HG03064 (cell line): ENCODE measurements around the gene ADAMTS17.

Source experiments
- ATAC-seq: cut with Tn5 transposase; IDR thresholded peaks from one replicate; pipeline ENCODE4 v1.9.1; 2021; ENCODE audit warnings: low read depth; ENCODE audit not compliant: unreplicated experiment

The ADAMTS17 gene

GRCh38 chr15:99969261-99969920, 372.4 kb downstream of the ADAMTS17 start:
- ATAC-seq = no peak

GRCh38 chr15:99967841-99968371, 373.9 kb downstream of the ADAMTS17 start:
- no peak for ATAC-seq

DNA sequence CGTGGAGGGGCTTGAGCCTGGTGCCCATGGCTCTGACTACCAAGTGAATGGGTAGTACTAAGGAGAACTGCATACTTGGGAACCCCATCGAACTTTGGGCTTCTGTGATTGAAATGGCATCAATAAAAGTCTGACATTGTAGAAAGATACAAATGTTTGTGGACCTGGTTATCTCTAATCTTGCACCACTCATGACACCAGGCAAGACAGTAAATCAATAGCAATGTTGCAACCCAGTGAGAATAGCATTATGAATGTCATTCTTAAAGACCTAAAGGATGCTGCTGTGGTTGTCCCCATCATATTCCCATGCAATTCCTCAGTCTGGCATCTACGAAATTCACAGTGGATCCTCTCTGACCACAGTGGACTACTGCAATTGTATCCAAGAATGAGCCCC, 375.0 kb downstream of the ADAMTS17 start:
- no peak for ATAC-seq

DNA sequence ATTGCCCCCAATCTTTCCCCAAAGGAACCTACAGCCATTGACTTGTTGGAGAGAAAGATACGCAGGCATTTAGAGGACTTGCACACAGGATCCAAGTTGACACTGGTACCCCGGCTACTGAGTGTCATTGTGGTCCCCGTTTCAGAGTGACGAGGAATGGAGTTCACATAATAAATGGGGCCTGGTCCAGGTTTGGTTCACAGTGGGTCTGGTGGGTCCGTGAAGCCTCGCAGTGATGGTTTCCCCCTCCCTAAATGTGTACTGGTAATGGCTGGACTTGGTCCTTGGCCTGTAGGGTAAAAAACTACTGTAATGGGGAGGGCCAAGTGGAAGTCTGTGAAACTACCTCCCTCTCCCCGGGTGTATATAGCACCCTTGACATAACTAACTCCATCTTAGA, 376.4 kb downstream of the ADAMTS17 start:
- ATAC-seq = no peak

- no peak for ATAC-seq
Observed at GRCh38 chr15:99963976-99964375, 377.8 kb downstream of the ADAMTS17 start.

- no peak for ATAC-seq
Observed at GRCh38 chr15:99963096-99963825, 378.5 kb downstream of the ADAMTS17 start.

GRCh38 chr15:99962006-99962561, 379.7 kb downstream of the ADAMTS17 start:
- ATAC-seq = no peak

- no peak for ATAC-seq
Observed at GRCh38 chr15:99961011-99961441, 380.7 kb downstream of the ADAMTS17 start.

- no peak for ATAC-seq
Observed at GRCh38 chr15:99959326-99959725, 382.4 kb downstream of the ADAMTS17 start.

DNA sequence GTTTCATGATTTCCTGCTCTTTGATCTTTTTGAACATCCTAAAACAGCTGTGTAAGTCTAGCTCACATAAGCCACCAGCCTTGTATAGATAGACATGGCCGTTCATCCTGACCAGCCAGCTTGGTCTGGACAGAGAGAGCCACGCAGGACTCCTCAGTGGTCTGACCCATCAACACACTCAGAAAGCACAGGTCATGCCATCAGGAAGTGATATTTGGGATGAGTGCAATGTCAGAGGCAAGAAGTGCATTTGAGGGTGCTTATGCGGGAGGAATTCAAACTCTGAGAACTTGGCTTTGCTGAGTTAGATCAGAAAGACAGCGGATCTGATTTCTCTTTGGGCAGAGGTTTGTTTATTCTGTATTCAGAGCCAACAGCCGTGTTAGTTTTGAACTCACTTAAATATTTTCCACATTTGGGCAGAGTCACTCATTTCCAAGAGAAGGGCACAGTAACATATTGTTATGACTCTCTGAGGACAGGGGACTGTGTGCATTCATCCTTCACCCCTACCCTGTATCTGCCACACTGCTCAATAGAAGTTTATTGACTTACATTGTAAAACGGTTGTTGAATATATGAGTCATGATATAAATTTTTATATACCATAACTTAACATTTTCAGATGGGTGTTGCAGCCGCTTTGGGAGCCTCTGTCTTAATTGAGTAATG, 383.2 kb downstream of the ADAMTS17 start:
- ATAC-seq = no peak

- ATAC-seq = no peak
Observed at GRCh38 chr15:99957642-99958013, 384.1 kb downstream of the ADAMTS17 start.

- ATAC-seq = no peak
Observed at GRCh38 chr15:99956820-99957641, 384.7 kb downstream of the ADAMTS17 start.

DNA sequence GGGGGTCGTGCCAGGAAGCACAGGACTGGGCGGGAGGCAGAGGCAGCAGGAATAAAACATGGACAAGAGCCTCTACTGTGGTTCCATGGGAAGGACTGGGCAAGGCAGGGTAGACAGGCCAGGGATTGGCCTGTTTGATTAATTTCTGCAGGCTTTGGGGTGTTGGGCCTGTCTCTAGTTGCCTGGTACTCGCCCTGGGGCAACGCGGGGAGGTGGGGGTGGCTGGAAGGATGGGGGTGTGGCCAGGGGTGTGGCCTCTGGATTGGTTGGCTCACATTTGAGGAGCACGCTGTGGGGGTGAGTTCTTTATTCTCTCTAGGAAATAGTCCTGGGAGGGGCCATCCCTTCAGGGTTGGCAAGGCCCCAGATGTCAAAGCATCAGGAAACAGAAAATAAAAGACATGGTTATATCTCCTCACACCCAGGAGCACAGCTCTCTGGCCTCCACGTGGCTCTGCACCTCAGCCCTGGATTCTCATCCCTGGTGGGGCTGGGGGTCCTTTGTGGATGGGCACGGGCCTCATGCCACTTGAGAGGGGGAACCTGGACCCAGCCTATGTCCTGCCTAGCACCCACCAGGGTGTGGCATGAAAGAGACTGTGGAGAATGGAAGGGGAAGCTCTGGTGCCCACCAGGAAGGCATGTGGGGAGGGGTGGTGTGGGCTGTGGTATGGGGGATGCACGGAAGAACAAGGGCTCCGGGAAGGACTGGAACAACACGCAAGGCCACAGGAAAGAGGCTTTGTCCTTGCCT, 385.6 kb downstream of the ADAMTS17 start:
- ATAC-seq = no peak

DNA sequence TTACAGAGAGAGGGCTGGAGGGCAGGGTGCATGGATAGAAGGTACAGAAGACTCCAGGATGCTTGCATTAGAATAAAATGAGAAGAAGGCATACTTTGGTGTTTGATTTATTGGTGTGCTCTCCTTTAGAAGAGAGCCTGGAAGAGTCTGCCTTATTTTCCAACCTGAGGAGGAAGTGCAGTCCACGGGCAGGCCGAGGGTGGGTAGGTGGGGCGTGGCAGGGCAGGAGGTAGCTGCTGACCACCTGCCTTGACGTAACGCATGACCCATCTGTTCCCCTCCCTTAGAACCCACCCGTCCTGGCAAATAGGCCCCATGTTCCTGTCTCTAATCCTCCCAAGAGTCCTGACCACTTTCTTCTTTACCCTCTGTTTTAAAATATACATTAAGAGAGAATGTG, 386.2 kb downstream of the ADAMTS17 start:
- ATAC-seq = no peak

DNA sequence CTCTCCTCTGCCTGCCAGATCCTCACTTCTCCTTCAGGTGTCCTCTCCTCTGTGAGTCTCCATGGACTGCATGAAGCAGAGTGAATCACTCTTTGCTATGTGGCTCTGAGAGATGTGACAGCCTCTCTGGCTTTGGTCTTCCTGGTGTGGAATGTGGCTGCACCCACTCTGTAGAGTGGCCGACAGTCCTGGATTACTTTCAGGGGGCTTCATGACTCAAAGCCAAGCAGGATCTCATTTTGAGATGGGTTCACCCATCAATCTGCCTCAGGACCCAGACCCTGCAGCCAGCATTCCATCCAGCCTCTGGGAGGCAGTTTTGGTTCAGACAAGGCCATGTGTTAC, 386.6 kb downstream of the ADAMTS17 start:
- ATAC-seq = no peak

GRCh38 chr15:99954361-99955180, 387.2 kb downstream of the ADAMTS17 start:
- no peak for ATAC-seq

DNA sequence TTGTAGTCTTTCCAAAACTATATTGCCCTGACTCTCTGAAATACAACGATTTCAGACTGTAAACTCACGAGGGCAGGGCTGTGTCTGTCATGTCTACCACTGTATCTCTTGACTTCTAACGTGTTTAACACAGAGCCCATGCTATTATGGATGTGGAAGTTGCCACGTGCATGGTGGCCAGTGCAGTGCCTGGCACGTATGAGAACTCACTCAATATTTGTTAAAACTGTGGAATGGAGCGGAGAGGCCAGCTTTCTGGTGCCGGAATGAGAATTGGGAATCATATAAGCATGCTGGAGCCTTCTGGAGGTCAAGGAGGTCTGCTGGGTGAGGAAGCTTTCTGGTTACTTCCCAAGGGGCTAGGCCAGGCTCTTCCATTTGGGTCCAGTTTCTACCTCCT, 387.9 kb downstream of the ADAMTS17 start:
- ATAC-seq = no peak

GRCh38 chr15:99951511-99951910, 390.3 kb downstream of the ADAMTS17 start:
- no peak for ATAC-seq

DNA sequence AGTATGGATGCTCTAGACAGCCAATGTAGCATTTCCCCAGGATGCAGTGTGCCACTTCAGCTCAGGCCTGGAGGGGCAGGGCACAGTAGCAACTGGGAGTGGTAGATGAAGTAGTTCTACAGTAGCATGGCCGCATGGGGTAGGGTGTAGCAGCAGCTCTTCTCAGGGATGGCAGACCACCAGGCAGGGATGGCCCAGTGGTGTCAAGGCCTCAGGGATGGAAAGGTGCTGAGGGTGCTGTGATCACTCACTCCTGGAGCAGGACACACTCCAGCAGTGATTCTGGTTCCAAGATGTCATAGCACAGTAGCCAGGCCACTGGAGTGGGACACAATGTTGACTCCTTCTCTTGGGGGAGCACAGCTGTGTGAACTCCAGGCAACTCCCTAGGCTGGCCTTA, 397.6 kb downstream of the ADAMTS17 start:
- no peak for ATAC-seq
